Suppressor macrophage treated with lipopolysaccharide for 4 hours (primary cell): Measurements from ENCODE around the gene SBSN.

Experiments
- DNase-seq: peaks from one replicate; pipeline ENCODE4 v3.0.0-alpha.2; 2020

The SBSN gene

DNA sequence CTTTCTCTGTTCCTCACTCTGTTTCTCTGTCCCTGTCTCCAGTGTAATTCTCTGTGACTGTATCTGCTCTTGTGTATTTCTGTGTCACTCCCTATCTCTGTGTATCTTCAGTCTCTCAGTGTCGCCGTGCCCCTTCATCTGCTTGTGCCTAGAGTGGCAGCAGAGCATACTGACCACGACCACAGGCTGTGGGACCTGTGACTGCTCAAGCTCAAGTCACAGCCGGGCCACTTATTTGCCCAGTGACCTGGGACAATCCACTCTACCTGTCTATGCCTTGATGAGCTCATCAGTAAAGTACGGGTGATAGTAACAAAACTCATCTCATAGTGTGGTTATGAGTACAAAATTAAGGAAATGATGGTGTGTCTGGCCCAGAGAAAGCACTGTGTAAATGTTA, 26.0 kb upstream of the SBSN start:
- no peak for DNase-seq

DNA sequence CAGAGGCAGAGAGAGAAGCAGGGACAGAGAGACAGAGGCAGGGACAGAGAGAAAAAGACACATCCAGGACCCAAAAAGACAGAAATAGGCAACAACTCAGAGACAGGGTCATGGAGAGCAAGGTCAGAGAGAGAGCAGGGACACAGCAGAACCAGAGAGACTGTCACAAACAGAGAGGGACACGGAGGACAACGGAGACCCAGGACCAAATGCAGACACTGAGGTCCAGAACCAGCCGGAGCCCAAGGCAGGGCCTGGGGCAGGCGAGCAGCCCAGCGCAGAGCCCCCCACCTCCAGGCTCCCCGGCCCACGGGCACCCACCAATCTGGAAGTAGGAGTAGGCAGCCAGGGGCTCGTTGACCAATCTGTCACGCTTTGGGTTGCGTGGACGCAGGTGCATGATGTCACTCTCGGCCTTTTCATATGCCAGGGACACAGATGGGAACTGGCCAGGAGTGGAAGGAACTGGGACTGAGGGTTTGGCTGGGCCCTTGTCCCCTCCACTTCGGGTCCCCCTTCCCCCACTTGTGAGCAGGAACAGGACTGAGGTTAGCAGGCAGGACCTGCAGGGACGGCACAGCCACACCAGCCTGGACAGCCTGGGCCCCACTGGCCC, 25.4 kb upstream of the SBSN start:
- no peak for DNase-seq

DNA sequence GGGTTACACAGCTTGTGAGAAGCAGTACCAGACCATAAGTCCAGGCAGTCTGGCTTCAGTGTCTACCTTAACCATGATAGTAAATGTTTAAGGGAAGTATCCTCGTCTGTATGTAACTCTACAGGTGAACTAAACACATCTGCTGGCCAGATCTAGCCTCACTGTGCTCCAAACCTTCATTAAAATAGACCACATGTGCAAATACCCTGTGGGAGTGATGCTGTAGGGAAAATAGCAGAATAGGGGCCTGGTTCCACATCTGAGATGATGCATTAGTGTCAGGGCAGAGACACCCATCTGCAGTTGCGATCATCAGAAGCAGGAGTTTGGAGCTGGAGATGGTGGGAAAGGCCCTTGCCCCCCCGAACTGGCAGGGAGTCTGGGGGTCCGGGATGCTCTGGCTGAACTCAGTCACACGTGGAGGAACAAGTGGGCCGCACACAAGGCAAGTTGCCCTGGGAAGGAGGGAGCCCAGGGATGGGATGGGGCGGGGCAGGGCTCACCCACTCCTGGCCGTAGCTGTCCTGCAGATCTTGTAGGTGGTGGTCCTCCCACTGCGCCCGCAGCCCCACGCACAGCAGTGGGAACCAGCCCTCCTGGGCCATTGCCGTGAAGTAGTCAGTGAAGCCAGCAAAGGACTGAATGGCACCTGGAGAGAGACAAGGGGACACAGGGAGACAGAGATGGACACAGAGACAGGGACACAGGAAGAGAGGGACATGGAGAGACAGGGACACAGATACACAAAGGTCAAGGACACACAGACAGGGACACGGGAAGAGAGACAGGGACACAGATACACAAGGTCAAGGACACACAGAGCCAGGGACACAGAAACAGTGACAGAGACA, 24.6 kb upstream of the SBSN start:
- DNase-seq: no peak

DNA sequence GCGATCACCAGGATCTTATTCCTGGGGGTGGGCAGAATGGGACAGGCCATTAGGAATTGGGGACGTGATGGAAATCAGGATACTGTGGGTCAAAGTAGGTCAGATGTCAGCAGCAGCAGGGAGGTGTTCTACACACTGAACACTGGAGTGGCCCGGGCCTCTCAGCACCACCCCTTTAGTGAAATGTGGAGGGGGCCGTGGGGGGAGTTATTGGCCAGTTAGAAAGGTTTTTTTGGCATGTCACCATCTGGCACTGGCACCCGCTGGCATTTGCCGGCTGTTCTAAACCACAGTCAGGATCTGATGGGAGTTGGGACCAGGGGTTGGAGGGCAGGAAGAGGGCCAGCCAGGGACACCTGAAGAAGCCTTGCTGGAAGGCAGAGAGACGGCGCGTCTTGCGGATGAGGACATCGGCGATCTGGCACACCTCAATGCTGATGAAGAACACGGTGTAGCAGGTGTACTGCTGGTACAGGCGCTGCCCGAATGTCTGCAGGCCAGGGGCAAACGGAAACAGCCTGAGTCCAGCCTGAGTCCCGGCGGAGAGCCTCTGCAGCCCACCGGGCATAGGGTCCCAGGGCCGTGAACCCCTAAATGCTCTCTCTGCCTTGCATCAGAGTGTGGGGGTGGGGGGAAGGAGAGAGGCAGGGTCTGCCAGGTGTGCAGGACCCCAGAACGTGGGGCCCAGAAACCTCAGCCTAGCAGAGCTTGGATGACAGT, 23.1 kb upstream of the SBSN start:
- no peak for DNase-seq

DNA sequence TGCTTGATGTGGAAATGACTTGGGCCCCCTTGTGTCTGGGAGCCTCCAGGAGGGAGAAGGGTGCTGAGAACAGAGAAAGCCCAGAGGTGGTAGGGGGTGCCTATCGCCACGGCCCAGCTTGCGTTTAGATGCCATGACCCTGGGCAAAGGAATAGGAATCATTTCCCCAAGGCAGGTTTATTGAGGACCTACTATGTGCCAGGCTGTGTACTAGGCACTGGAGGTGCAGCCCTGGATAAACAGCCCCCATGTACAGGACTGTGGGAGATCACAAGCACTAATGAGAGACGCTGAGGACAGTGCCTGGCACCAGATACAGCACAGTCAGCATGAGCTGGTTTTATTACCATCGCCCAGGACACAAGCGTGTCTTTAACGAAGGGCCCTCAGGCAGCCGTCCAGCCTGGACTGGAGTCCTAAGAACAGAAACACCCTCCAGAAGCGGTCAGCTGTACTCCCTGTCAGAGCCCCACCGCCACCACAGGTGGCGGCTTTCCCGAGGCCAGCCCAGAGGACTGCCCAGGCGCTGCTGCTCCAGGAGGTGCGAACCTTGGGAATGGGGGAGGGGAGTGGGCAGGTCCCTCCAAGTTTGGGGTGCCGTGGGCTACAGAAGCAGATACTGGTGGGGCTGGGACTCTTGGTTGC, 21.9 kb upstream of the SBSN start:
- no peak for DNase-seq

DNA sequence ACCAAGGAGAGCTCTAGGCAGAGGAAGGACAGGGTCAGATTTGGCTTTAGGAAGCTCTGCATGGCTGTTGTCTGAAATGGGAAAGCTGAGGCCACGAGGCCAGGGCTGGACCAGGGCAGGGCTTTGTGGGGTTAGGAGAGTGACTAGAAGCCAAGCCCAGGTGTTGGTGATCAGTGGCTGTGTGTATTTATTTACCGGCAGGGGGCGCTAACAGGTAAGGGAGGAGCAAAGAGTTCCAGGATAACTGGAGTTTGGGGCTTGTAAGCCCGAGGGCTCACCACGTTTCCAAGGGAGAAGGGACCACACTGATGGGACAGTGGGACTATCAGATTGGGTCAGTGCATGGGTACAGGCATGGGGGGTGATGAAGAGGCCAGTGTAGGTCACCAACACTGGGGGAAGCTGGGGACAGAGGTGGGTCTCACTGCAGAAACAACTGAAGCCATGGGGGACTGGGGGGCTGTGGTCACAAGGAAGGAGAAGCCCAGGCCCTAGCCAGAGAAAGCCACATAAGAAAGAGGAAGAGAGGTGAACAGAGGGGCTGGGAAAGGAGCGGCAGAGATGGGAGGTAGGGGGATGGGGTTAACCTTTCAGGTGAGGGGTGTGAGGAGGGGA, 21.2 kb upstream of the SBSN start:
- DNase-seq: peak; percentile 85

DNA sequence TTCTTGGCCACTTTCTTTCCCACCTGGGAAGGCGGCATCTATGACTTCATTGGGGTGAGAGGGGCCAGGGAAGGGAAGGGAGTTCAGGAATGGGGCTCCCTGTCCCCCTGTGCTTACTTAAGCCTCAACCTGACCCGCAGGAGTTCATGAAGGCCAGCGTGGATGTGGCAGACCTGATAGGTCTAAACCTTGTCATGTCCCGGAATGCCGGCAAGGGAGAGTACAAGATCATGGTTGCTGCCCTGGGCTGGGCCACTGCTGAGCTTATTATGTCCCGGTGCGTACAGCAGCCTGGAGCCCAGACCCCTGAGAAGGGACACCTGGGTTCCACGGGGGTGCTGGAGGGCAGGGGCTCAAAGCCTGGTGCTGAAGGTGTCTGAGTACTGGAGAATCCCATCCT, 18.4 kb upstream of the SBSN start:
- DNase-seq: no peak

DNA sequence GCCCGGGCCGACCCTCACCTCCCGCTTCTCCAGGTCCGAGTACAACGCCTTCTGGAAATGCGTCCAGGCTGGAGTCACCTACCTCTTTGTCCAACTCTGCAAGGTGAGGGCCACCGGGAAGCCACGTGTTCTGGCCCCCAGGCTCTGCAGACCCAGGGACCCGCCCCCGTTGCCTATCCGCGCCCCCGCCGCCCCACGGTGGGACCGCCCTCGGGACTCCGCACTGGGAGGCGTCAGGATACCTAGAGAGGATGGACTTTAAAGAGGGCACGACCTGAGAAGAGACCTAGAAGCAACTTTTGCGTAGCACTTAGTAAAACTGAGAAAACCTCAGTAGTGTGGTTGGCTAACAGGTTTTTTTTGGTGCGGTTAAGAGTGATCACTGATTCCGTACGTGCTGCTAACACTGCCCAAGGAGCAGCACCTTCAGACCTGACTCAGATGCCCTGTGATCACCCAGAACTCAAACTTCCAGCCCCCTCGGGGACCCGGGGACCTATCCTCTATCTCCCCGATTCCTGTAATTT, 17.8 kb upstream of the SBSN start:
- DNase-seq: no peak

DNA sequence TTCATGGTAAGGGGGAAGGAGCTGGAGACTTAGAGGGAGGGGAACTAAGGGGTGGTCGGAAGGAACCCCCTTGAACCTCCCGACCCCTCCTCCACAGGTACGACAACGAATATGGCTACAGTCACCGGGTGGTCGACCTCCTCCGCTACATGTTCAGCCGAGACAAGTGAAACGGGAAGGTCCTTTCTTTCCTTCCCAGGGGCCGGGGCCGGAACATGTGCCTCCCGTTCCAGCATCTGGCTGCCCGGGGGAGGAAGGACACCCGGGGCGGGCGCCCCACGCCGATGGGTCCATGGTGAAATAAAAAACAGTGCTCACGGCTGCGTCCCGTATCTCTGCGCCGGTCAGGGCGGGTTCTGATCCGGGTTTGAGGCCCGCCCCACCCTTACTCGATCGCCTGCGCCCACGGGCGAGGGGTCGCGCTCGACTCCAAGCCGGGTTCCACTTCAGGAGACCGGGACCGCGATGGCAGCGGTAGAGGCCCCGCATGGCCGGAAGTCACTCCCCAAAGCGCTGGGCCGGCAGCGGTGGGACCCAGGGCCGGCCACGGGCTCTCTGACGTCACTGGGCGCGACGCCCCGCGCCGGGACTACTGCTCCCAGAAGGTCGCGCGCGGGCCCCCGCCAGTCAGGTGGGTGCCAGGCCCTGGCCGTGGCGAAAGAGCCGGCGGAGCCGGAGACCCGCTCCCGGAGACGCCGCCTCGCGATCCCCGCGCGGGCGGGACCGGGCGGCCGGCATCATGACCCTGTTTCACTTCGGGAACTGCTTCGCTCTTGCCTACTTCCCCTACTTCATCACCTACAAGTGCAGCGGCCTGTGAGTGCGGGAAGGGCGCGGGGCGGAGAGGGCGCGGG, 17.1 kb upstream of the SBSN start, which contains the start of gene TMEM147:
TMEM147 (plus strand) TSS at position 626 of the 854 bp plus-strand sequence; CDS start at position 740, 114 bp downstream.
- DNase-seq: peak; percentile 93

DNA sequence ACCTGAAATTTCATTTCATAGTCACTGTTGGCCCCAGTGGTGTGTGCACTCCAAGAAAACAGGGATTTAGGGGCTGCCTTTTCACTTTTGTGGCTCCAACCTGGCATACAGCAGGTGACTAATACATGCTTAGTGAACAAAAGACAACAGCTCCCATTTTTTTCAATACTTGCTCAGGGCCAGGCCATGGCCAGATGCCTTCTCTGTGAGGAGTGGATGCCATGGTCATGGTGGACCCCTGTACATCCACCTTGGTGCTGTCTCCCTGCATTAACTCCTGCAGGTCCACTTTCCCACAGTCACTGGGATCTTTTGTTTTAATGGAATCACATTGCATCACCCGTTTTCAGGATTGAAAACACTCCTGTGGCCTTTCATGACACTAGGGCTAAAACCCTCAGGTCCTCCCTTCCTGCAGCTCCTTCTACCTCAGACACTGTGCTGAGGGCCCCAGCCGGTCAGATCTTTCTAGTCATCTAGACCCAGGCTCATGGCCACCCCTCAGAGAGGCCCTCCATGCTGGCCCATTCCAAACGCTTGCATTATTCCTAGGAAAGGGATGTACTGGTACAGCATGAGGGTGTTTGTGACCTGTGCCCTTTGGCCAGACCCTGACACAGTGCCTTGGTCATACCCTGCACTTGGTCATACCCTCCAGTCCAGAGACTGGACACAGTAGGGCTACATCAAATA, 16.1 kb upstream of the SBSN start:
- no peak for DNase-seq

DNA sequence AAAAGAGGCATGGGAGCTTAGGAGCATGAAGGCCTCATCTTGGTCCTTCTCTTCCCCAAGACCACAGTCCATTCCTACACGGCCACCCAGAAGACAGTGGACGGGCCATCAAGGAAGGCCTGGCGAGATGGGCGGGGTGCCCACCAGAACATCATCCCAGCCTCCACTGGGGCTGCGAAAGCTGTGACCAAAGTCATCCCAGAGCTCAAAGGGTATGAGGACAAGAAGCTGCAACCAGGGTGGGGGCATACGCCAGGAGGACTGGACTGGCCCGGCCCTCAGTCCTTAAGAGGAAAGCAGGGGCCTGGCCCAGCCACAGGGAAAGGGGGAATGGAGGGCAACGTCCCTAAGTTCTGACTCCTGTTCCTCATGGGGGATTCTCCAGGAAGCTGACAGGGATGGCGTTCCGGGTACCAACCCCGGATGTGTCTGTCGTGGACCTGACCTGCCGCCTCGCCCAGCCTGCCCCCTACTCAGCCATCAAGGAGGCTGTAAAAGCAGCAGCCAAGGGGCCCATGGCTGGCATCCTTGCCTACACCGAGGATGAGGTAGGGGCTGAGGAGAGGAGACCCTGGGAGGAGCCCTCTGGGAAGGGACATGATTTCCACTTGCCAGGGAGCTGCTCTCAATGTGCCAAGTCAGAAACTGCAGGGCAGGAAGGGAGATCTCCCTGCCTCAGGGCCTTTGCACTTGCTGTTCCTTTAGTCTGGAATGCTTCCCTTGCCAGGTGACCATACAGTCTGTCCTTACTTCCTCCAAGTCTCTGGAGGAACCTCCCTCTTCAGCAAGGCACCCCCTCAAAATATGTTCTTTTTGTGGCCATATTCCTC, 15.4 kb upstream of the SBSN start:
- no peak for DNase-seq

DNA sequence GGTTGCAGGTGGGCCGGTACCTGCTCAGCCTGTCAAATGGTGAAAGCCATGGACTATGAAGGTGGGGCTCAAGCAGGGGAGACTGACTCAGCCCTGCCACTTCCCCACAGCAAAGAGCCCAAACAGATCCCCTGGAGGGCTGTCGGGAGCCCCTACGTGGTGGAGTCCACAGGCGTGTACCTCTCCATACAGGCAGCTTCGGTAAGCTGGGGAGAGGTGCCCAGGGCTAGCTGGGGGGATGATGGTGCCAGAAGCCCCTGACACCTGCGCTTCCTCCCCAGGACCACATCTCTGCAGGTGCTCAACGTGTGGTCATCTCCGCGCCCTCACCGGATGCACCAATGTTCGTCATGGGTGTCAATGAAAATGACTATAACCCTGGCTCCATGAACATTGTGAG, 14.1 kb upstream of the SBSN start:
- no peak for DNase-seq

DNA sequence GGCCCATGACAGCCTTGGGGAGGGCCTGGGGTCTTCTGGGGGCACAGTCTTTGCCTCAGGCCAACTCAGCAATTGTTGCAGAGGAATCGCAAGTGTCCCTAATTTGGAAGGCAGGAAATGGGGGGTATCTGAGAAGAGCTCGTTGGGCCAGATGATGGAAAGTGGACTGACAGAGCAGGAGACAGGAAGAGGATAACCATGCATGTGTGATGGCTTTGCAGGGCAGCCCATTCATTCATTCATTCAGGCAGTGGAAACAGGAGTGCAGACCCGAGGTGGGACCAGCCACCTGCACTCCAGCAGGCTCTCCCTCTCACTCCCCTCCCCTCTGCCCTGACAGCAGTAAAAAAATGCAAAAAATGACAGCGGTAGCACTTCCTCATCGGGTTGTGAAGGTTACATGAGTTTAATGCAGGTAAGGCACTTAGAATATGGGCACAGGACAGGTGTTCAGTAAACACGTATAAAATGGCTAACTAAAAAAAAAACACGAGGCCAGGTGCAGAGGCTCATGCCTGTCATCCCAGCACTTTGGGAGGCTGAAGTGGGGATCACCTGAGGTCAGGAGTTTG, 12.3 kb upstream of the SBSN start:
- DNase-seq: no peak

DNA sequence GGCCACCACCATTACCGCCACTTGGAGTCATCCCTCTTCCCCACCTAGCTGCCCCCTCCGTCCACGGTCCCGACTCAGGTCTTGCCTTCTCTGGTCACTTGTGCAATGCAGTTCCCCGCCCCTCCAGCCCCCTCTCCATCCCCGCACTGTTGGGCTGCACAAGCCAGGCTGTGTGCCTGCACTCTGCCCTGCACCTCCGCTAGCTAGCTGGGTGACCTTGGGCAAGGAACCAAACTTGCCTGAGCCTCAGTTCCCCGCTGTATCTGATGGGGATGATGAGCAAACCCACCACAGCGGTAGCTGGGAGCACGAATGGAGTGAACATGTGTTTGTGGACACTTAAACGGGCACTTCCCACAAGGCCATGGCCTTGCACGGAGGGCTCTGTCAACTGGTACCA, 11.7 kb upstream of the SBSN start:
- no peak for DNase-seq

DNA sequence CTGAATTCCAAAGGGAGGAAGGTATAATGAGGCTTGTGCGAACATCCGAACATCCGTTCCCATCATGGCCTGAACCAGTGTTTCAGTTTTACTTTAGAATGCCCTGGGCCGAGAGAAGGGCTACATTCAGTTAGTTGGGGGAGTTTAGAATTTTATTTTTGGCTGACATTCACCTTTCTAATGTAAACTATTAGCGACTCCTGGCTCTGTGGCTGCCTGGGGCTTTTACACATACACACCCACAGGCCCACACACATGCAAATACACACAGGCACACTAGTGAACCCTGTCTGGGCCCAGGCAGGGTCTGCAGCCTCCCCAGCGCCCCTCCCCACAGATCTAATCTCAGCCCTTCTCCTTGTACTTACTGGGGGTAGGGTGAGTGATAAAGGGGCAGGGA, 11.2 kb upstream of the SBSN start:
- DNase-seq: no peak

DNA sequence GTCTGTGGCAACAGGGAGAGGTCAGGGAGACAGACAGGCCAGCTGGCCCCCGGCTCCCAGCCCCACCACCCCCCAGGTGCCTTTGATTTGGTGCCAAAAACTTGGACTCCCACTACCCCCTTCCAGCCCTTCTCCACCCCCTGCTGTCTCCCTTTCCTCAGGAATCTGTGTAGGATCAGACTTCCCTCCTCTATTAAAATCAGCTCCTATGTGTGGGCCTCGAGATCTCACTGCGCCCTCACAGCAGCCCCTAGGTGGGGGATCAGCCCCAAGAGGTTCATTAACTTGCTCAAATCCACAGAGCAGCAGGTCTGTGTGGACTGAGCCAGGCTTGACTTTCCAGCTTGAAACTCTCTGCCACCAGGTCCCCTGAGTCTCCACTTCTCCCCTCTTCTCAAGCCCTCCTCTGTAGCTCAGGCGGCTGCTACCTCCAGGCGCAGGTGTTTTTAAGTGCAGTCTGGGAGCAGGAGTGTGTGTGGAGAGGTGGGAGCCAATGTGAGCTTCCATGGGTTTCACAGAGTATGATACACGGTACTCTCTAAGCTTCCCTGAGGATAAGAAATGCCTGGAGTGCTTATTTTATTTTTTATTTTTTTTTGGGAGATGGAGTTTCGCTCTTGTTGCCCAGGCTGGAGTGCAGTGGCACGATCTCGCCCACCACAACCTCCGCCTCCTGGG, 6.8 kb upstream of the SBSN start:
- no peak for DNase-seq

DNA sequence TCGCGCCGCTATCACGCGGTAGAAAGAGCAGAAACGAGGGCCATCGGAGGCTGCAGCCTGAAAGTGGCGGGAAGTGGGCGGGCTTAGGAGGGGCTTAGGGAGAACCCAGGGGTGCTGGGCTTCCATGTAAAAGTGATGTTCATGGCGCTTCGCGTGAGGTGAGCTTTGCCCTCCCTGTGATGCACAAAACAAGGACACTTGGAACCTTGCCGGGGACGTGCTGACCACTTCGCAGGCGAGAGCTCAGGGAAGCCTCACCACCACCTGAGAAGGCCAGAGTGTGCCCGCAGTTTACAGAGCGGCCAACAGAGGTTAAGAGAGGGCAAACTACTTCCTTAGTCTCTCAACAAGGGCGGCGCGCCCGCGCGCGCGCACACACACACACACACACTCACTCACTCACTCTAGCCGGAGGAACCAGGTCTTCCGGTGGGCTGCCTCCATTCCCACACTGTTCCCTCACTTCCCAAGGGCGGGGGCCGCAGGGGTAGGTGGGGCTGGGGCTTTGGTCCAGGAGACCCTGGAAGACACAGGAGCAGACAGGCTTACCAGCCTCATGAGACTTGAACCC, 5.8 kb upstream of the SBSN start:
- DNase-seq: peak; percentile 43

DNA sequence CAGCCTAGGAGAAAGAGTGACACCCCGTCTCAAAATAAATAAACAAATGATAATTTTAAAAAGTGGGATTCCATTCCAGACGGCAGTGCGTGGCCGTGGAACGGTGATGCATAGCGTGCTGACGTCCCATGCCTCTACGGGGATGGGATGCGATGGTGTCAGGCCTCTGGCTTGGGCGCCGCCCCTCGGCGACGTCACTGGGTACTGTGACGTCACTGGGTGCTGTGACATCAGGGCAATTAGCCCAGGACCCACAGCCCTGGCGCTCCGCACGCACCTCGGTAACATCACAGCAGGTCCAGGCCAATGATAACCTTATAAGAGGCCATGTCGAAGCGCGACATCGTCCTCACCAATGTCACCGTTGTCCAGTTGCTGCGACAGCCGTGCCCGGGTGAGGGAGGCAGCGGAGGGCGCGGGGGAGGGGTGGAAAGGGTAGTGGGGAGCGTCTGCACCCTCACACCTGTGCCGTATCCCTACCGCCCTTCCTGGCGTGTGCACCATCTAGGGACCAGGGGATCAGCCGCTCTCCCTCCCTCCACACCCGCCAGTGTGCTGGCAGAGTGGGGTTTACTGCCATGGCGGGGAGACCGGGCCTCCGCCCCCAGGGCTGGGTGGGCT, 5.2 kb upstream of the SBSN start, which contains the start of gene GAPDHS:
GAPDHS (plus strand) TSS at position 256 of the 621 bp plus-strand sequence; CDS start at position 328, 72 bp downstream.
- DNase-seq: no peak
